Ishikawa (cell line): Measurements from ENCODE around the gene MAPRE3.

Experiments used
- CEBPB ChIP-seq: IDR thresholded peaks from 2 replicates; pipeline ENCODE4 v1.6.1; 2012
- CREB1 ChIP-seq: IDR thresholded peaks from 2 replicates; pipeline ENCODE4 v1.6.1; 2012; ENCODE audit warnings: low read depth
- EGR1 ChIP-seq: IDR thresholded peaks from 2 replicates; pipeline ENCODE4 v1.6.1; 2012
- EP300 ChIP-seq: IDR thresholded peaks from 2 replicates; pipeline ENCODE4 v1.6.1; 2012; ENCODE audit warnings: borderline replicate concordance
- FOXM1 ChIP-seq: IDR thresholded peaks from 2 replicates; pipeline ENCODE4 v1.6.1; 2012; ENCODE audit warnings: low read depth, borderline replicate concordance
- NFIC ChIP-seq: IDR thresholded peaks from 2 replicates; pipeline ENCODE4 v1.6.1; 2012
- RAD21 ChIP-seq: IDR thresholded peaks from 2 replicates; pipeline ENCODE4 v1.6.1; 2012; ENCODE audit warnings: low read depth
- TAF1 ChIP-seq: IDR thresholded peaks from 2 replicates; pipeline ENCODE4 v1.6.1; 2012; ENCODE audit warnings: low read depth, mild to moderate bottlenecking
- TCF12 ChIP-seq: IDR thresholded peaks from 2 replicates; pipeline ENCODE4 v1.6.1; 2012; ENCODE audit warnings: low read depth
- TEAD4 ChIP-seq: IDR thresholded peaks from 2 replicates; pipeline ENCODE4 v1.6.1; 2012
- YY1 ChIP-seq: IDR thresholded peaks from 2 replicates; pipeline ENCODE4 v1.6.1; 2012; ENCODE audit warnings: low read depth
- ZBTB7A ChIP-seq: IDR thresholded peaks from 2 replicates; pipeline ENCODE4 v1.6.1; 2012; ENCODE audit warnings: low read depth
- TF ChIP-seq, protein P1 (sequence below): IDR thresholded peaks from 2 replicates; pipeline ENCODE4 v1.6.1; 2012
- TF ChIP-seq, protein P2 (sequence below): IDR thresholded peaks from 2 replicates; pipeline ENCODE4 v1.6.1; 2012
- TF ChIP-seq, protein P3 (sequence below): IDR thresholded peaks from 2 replicates; pipeline ENCODE4 v1.6.1; 2012; ENCODE audit warnings: low read depth, mild to moderate bottlenecking

MAPRE3 gene

DNA sequence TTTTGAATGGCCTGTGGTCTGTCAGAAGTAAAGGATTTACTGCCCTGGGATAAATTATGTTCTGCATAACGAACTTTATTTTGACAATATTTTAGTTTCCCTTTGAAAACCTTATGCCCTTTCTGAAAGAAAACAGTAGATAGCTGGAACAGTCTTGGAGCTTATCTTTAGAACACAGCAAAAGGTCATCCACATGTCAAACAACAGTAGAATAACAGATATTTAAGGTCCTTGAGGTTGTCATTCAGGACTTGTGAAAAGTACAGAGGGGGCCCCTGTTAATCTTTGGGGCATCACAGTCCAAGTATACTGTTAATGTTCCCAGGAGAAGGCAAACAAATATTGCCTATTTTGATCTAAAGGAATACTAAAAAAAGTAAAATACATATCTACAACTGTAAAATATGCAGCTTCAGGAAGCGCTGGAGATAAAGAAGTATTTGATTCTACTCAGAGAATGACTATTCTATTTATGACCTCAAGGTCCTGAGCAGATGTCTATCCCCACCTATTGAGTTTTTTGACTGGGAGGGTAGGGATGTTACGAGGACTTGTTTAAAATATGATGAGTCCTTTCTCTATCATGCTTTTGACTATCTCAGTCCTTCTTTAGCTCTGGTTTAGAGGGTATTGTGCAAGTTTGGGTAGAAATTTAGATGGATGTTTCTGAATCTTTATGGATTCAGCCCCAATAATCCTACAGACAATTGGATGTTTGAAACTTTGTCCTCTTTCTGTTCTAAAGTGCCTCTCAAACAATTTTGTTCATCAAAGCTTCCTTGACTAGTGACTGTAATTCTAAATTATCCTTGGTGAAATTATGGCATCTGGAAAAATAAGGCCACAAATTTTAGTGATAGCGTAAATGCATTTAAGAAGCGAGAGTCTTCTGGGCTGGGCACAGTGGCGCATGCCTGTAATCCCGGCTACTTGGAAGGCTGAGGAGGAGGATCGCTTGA is 37.3 kb downstream of the MAPRE3 start:
- TF ChIP-seq TCF12 (no peak), YY1 (no peak)

DNA sequence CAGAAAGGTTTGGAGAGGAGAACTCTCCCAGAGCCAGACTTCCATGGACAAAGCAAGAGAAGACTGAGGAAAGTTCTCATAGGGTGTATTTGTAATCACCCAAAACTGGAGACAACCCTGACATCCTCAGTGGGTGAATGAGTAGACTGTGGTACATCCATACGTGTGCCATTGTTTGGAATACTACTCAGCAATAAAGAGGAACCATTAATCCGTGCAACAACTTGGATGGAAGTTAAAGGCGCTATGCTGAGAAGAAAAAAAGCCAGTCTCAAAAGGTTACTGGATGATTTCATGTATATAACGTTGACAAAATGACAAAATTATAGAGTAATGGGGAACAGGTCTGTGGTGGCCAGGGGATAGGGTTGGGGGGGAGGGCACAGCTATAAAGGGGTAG is 38.2 kb downstream of the MAPRE3 start:
- no peak for TF ChIP-seq TAF1
- TF ChIP-seq, protein P1, sequence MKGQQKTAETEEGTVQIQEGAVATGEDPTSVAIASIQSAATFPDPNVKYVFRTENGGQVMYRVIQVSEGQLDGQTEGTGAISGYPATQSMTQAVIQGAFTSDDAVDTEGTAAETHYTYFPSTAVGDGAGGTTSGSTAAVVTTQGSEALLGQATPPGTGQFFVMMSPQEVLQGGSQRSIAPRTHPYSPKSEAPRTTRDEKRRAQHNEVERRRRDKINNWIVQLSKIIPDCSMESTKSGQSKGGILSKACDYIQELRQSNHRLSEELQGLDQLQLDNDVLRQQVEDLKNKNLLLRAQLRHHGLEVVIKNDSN = no peak
- TF ChIP-seq NFIC = no peak
- TF ChIP-seq EGR1 = no peak
- TF ChIP-seq TCF12 = no peak

DNA sequence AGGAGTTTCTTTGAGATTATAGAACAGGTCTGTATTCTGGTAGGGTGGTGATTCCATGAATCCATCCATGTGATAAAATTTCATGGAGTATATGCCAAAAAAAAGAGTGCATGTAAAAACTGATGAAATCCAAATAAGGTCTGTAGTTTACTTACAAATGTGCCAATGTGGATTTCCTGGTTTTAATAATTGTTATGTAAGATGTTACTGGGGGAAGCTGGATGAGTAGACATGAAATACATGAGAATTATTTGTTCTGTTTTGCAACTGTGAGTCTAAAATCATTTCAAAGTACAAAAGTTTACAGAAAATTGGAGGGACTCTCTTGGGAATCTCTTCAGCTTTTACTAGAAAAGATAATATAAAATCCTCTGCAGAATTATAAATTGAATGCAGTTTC is 38.6 kb downstream of the MAPRE3 start:
- TF ChIP-seq TAF1 = no peak
- TF ChIP-seq RAD21 = no peak
- TF ChIP-seq EGR1 = no peak
- TF ChIP-seq CREB1 = no peak
- no peak for TF ChIP-seq TEAD4
- no peak for TF ChIP-seq YY1
- TF ChIP-seq NFIC = no peak
- TF ChIP-seq, protein P2, sequence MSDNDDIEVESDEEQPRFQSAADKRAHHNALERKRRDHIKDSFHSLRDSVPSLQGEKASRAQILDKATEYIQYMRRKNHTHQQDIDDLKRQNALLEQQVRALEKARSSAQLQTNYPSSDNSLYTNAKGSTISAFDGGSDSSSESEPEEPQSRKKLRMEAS = no peak

DNA sequence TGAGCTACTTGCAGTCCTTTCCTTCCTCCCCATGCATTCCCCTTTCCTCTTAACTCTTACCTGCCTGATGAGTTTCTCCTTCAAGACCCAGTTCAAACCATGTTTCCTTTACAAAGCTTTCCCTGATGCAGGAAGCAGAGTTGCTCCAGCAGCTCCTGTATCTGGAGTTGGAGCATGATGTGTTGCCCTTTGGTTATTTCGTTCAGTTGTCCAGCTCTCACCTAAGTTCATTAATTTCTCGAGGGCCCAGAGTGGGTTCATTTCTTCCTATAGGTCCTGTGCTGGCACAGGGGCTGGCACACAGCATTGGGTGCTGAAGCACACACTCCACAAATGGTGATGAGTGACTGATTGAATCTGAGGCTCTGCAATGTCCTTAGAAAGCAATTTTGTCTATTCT is 39.3 kb downstream of the MAPRE3 start:
- TF ChIP-seq EGR1 (no peak), TCF12 (no peak), CREB1 (no peak), YY1 (no peak), NFIC (no peak), CEBPB (no peak), ZBTB7A (no peak), TAF1 (no peak), RAD21 (no peak), EP300 (no peak), FOXM1 (no peak), TEAD4 (no peak)
- TF ChIP-seq, protein P3, sequence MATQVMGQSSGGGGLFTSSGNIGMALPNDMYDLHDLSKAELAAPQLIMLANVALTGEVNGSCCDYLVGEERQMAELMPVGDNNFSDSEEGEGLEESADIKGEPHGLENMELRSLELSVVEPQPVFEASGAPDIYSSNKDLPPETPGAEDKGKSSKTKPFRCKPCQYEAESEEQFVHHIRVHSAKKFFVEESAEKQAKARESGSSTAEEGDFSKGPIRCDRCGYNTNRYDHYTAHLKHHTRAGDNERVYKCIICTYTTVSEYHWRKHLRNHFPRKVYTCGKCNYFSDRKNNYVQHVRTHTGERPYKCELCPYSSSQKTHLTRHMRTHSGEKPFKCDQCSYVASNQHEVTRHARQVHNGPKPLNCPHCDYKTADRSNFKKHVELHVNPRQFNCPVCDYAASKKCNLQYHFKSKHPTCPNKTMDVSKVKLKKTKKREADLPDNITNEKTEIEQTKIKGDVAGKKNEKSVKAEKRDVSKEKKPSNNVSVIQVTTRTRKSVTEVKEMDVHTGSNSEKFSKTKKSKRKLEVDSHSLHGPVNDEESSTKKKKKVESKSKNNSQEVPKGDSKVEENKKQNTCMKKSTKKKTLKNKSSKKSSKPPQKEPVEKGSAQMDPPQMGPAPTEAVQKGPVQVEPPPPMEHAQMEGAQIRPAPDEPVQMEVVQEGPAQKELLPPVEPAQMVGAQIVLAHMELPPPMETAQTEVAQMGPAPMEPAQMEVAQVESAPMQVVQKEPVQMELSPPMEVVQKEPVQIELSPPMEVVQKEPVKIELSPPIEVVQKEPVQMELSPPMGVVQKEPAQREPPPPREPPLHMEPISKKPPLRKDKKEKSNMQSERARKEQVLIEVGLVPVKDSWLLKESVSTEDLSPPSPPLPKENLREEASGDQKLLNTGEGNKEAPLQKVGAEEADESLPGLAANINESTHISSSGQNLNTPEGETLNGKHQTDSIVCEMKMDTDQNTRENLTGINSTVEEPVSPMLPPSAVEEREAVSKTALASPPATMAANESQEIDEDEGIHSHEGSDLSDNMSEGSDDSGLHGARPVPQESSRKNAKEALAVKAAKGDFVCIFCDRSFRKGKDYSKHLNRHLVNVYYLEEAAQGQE = no peak
- TF ChIP-seq, protein P1 = no peak
- TF ChIP-seq, protein P2 = no peak

DNA sequence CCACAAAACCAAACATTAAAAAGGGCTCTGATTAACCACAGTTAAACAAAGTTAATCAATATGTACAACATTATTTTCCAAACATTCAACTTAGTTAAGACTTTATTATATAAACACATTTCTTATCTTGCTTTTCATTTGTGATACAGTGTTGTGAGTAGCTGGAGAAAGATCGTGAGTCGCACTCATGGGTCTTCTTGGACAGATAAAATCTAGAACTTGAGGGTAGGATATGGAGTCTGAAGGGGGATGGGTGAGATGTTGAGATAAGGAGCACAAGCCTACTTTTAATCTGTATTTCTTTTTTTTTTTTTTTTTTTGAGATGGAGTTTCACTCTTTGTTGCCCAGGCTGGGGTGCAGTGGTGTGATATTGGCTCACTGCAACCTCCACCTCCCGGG is 39.7 kb downstream of the MAPRE3 start:
- TF ChIP-seq, protein P3 = no peak
- TF ChIP-seq RAD21 (no peak), TAF1 (no peak), EP300 (no peak), EGR1 (no peak), TCF12 (no peak), ZBTB7A (no peak), TEAD4 (no peak)
- TF ChIP-seq, protein P2 = no peak

DNA sequence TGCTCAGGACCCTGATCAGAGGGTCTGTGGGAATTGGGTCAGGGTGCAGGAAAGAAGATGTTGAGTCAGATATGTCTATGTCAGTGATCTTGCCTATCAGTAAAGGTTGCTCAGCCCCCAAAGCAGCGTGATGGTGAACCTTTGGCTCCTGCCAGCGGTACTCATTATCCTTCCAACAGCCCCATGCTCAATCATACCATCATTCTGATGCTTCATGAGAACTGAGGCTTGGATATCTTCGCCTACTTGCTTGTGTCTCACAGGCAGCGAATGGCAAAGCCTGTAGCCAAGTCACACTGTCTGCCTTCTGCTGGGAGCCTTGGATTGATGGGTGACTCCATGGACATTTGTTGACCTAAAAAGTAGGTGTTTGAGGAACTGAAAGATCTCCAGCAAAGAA is 43.3 kb downstream of the MAPRE3 start:
- TF ChIP-seq FOXM1 (no peak), CREB1 (no peak), EGR1 (no peak), YY1 (no peak), TEAD4 (no peak), ZBTB7A (no peak), NFIC (no peak), TCF12 (no peak), EP300 (no peak)
- TF ChIP-seq, protein P1 = no peak
- TF ChIP-seq, protein P2 = no peak
- TF ChIP-seq, protein P3 = no peak
